ENCODE data around the gene KAT8. TPM values are rescaled to one million over a fixed set of nuclear protein-coding genes. Genes with fewer than 3 reads are reported as not detected.
"Not testable (repeated sequence)": the region's sequence is repeated elsewhere in the genome, so short reads cannot be mapped to it uniquely, and the experiment has no call there.

KAT8 gene
- total RNA-seq, 1 donor from 2014 or later, result 60.3 TPM

GRCh38 chr16:31138621-31139578 lies 21.4 kb downstream of the KAT8 start:
- ATAC-seq (ENCODE audit: poor library complexity) (peak; percentile 10), DNase-seq (peak; percentile 72)
- intact Hi-C loops (cut with DNase I), result no loop called here

DNA sequence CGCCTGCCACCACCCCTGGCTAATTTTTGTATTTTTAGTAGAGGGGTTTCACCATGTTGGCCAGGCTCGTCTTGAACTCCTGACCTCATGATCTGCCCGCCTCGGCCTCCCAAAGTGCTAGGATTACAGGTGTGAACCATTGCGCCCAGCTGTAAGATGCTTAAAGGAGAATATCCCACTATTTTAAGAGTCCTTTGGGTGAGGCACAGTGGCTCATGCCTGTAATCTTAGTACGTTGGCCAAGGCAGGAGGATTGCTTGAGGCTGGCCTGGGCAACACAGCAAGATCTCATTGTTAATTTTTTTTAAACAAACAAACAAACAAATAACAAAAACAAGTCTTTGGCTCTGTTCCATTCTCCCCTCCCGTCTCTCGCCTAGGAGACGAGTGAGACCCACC lies 23.6 kb downstream of the KAT8 start:
- intact Hi-C loops (cut with DNase I), result loop anchor here (5.0 to 10.0 kb wide), 2 partner anchors 109 to 156 kb away; partner anchors contain the start of genes HSD3B7 and STX4

DNA sequence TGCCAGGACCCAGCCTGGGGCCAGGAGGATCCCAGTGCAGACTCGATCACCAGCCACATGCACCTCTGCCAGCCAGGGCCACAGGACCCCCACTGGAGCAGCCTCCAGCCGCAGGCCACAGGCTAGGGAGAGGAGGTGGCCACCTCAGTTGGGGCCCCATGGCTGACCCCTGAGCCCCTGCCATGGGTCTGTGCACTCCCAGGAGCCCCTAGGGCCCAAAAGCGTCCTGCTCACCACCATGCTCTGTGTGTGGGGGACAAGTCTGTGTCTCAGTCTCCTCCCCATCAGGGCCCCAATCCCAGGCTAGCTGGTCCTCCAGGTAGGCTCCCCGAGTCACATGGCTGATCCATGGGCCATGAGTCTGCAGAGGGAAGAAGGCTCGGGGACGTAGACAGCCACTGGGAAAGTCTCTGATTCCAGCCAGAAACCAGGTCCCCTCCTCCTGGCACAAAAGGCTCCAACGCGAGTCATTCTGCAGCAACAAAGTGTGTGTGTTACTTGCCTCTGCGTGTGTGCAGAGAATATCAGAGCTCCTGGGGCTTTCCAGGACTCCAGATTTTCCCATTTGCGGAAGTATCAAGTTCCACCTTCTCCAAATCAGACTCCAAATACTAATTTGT lies 24.1 kb downstream of the KAT8 start:
- no peak for DNase-seq
- ATAC-seq (ENCODE audit: poor library complexity), result peak; percentile 6
- intact Hi-C loops (cut with DNase I), result loop anchor here (5.0 to 10.0 kb wide), 2 partner anchors 109 to 157 kb away; partner anchors contain the start of genes HSD3B7 and STX4

More for the DNA sequence above, 23.6 kb downstream of the KAT8 start:
- ATAC-seq (ENCODE audit: poor library complexity); DNase-seq: not testable (repeated sequence)

GRCh38 chr16:31142109-31143010 lies 24.9 kb downstream of the KAT8 start:
- intact Hi-C loops (cut with DNase I), result loop anchor here (5.0 to 10.0 kb wide), 2 partner anchors 110 to 158 kb away; partner anchors contain the start of genes HSD3B7 and STX4
- DNase-seq (peak; percentile 99), ATAC-seq (ENCODE audit: poor library complexity) (peak; percentile 96)

- no peak for ATAC-seq (ENCODE audit: poor library complexity)
- intact Hi-C loops (cut with DNase I), result loop anchor here (5.0 to 10.0 kb wide), 2 partner anchors 111 to 158 kb away; partner anchors contain the start of genes HSD3B7 and STX4
- DNase-seq, result no peak
These were observed 25.7 kb downstream of the KAT8 start for GRCh38 chr16:31143011-31143693.

DNA sequence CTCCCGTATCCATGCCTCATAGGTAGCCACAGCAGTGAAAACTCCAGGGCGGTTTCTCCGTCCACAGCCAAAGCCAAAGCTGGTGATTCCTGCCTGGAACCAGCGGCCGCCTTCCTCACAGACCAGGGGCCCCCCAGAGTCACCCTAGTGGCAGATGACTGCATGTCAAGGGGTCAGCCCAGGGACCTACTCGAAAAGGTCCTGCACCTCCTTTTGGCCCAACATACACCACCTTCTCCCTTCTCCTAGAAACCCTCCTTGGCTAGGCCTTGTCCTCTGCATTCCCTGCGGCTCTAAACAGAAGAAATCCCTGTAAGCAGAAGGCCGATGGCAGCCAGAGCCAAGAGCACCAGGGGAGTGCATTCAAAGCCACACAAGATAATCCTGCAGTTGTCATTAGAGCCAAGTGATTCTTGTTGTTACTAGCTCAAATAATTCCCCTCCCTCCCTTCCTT lies 26.3 kb downstream of the KAT8 start:
- intact Hi-C loops (cut with DNase I), result loop anchor here (5.0 to 10.0 kb wide), 2 partner anchors 111 to 159 kb away; partner anchors contain the start of genes HSD3B7 and STX4
- ATAC-seq (ENCODE audit: poor library complexity), result no peak
- DNase-seq, result no peak

GRCh38 chr16:31144418-31144817 lies 27.0 kb downstream of the KAT8 start:
- not testable (repeated sequence) for ATAC-seq (ENCODE audit: poor library complexity); DNase-seq
- intact Hi-C loops (cut with DNase I), result loop anchor here (5.0 to 10.0 kb wide), 2 partner anchors 112 to 160 kb away; partner anchors contain the start of genes HSD3B7 and STX4

DNA sequence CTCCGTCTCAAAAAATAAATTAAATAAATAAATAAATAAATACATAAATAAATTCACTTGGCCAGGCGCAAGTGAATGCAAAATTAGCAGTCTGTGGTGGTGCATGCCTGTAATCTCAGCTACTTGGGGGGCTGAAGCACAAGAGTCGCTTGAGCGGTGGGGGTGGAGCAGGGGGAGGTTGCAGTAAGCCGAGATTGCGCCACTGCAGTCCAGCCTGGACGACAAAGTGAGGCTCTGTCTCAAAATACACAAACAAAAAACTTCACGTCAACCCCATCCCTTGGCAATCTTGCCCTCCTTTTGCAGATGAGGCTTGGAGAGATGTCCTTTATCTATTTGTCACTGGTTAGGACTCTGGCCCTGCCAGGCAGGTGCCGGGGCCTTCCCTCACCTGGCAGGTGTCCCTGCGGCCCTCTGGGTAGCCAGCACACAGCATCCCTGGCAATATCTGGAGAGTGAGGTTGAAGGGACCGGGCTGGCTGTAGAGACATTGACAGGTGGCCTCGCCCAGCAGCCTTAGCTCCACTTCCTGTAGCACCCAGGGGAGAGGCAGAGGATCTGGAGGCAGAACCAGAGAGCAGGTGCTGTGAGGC lies 28.0 kb downstream of the KAT8 start:
- DNase-seq, result no peak
- ATAC-seq (ENCODE audit: poor library complexity), result no peak
- intact Hi-C loops (cut with DNase I), result loop anchor here (10.0 kb wide), 1 partner anchor 161 kb away; the partner anchor contains the start of gene HSD3B7

- intact Hi-C loops (cut with DNase I), result loop anchor here (10.0 kb wide), 1 partner anchor 163 kb away; the partner anchor contains the start of gene HSD3B7
- ATAC-seq (ENCODE audit: poor library complexity), result no peak
- no peak for DNase-seq
These were observed 30.1 kb downstream of the KAT8 start for GRCh38 chr16:31147574-31147973.

- DNase-seq (no peak), ATAC-seq (ENCODE audit: poor library complexity) (peak; percentile 32)
- intact Hi-C loops (cut with DNase I), result loop anchor here (10.0 kb wide), 1 partner anchor 164 kb away; the partner anchor contains the start of gene HSD3B7
These were observed 30.8 kb downstream of the KAT8 start for GRCh38 chr16:31148281-31148728.

DNA sequence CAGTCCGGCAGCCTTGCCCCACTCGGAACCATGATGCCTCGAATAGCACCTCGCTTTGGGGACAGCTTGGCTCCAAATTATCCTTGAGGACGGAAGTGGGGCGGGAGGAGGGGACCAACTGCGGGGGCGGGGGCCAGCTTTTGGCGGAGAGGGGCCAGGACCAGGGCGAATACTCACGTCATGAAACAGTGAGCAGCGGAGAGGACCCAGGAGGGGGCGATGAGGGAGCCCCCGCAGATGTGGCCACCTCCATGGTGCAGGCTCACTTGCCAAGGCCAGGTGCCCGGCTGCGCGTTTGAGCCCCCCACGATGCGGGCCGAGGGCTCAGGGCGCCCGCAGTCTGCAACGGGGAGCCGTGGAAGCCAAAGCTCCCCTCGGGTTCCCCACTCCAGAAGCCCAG lies 31.4 kb downstream of the KAT8 start:
- ATAC-seq (ENCODE audit: poor library complexity), result no peak
- DNase-seq, result no peak
- intact Hi-C loops (cut with DNase I), result loop anchor here (10.0 kb wide), 1 partner anchor 164 kb away; the partner anchor contains the start of gene HSD3B7

DNA sequence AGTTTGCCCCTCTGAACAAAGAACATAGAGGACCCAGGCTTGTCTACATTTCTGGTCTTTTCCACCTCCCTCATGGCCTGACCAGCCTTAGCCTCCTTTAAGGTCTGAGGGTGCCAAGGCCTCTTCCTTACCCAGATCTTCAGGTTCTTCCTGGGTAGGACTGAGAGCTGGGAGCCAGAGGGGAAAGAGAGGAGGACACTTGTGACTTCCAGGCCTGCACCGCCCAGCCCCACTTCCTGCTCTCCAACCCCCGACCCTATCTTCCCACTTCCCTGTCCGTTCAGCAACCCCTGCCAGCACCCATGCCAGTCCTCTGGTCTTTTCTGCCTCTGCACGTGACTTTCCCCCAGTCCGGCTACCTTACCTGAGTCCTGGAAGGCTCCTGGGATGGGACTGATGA lies 31.9 kb downstream of the KAT8 start:
- DNase-seq, result no peak
- peak; percentile 42 for ATAC-seq (ENCODE audit: poor library complexity)
- intact Hi-C loops (cut with DNase I), result loop anchor here (10.0 kb wide), 1 partner anchor 165 kb away; the partner anchor contains the start of gene HSD3B7

DNA sequence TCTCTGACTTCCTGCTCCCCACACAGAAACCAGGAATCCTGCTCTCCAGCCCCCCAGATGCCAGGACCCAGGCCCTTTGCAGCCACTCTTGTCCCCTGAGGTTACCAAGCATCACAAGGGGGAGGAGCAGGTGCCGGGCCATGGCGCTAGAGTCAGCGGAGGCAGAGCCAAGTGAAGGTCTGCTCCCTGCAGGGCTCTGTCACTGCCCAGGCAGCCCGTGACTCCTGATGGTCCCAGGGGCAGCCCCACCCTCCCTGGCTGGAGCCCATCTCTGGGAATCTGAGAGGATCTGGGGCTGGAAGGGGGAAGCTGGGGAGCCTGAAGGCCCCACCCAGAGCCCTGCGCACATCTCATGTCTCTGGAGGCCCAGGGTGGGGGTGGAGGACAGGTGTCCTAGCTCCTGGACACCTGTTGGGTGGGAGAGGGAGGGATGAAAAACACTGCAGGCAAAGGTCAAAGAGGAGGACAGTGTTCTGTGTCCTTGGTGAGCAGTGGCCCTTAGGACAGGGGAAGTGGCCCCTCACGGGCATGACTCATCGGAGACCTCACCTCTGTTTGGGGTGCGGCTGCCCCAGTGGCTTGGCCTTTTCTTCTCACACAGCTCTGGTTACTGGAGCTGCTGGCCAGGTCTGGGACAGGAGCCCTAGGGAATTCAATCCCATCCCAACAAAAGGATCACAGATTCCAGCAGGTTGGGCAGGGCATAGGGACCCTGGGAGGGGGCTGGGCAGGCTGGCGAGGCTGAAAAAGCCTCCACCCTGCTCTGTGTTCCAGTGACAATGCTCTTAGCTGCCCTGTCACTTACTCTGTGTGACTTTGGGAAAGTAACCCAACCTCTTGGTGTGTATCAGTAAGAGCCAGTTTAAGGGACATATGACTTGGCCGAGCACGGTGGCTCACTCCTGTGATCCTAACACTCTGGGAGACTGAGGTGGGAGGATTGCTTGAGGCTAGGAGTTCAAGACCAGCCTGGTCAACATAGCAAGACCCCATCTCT lies 32.7 kb downstream of the KAT8 start, which contains the start of gene PRSS36:
Gene PRSS36 (minus strand): TSS at position 173 of the 997 bp plus-strand sequence. CDS start 31 bp downstream, at position 142.
- ATAC-seq (ENCODE audit: poor library complexity) (peak; percentile 30), DNase-seq (no peak)
- intact Hi-C loops (cut with DNase I), result loop anchor here (10.0 kb wide), 1 partner anchor 165 kb away; the partner anchor contains the start of gene HSD3B7

- ATAC-seq (ENCODE audit: poor library complexity); intact Hi-C loops (cut with DNase I); DNase-seq: not testable (repeated sequence)
These were observed 33.5 kb downstream of the KAT8 start for GRCh38 chr16:31150976-31151375.

- peak; percentile 69 for DNase-seq
- ATAC-seq (ENCODE audit: poor library complexity), result peak; percentile 51
- intact Hi-C loops (cut with DNase I), result no loop called here
These were observed 39.7 kb downstream of the KAT8 start for GRCh38 chr16:31157136-31157535.

Data from Right ventricle myocardium superior (tissue), 1 donor.